ENCODE results near the gene DEF6.
"Not testable (repeated sequence)": the region's sequence is repeated elsewhere in the genome, so short reads cannot be mapped to it uniquely, and the experiment has no call there.

DEF6 gene

GRCh38 chr6:35300848-35301247, 3.2 kb downstream of the DEF6 start:
- no peak for TF ChIP-seq CTCF (IDR thresholded peaks at IDR 0.05)
- Mint-ChIP-seq H3K27me3 (ENCODE audit: low read depth, poor library complexity) (peaks cover 8% of the 10 kb centered on the region), H3K4me1 (peaks cover 38% of the 10 kb centered on the region), H3K9me3 (no peaks in the 10 kb centered on the region), H3K4me3 (no peak overlapping the region), H3K36me3 (ENCODE audit: low read depth) (no peaks in the 10 kb centered on the region), H3K27ac (no peak overlapping the region)
- no peak for DNase-seq

- H3K27ac Mint-ChIP-seq = peak overlapping the region; percentile 62
- peaks cover 9% of the 10 kb centered on the region for H3K27me3 Mint-ChIP-seq (ENCODE audit: low read depth, poor library complexity)
- H3K4me3 Mint-ChIP-seq = peak overlapping the region; percentile 35
- H3K4me1 Mint-ChIP-seq = peaks cover 33% of the 10 kb centered on the region
- no peaks in the 10 kb centered on the region for H3K36me3 Mint-ChIP-seq (ENCODE audit: low read depth)
- peak; percentile 46 for DNase-seq
- H3K9me3 Mint-ChIP-seq = no peaks in the 10 kb centered on the region
- TF ChIP-seq CTCF (IDR thresholded peaks at IDR 0.05) = no peak
Measured at GRCh38 chr6:35302604-35303241, 5.1 kb downstream of the DEF6 start.

- no peak for TF ChIP-seq CTCF (IDR thresholded peaks at IDR 0.05)
- peak overlapping the region; percentile 14 for H3K27ac Mint-ChIP-seq
- no peaks in the 10 kb centered on the region for H3K36me3 Mint-ChIP-seq (ENCODE audit: low read depth)
- DNase-seq = no peak
- peaks cover 16% of the 10 kb centered on the region for H3K27me3 Mint-ChIP-seq (ENCODE audit: low read depth, poor library complexity)
- H3K4me1 Mint-ChIP-seq = peaks cover 26% of the 10 kb centered on the region
- H3K4me3 Mint-ChIP-seq = no peak overlapping the region
- no peaks in the 10 kb centered on the region for H3K9me3 Mint-ChIP-seq
Measured at GRCh38 chr6:35304299-35304698, 6.7 kb downstream of the DEF6 start.

GRCh38 chr6:35305117-35305516, 7.5 kb downstream of the DEF6 start:
- Mint-ChIP-seq H3K27ac (no peak overlapping the region), H3K36me3 (ENCODE audit: low read depth) (no peaks in the 10 kb centered on the region), H3K27me3 (ENCODE audit: low read depth, poor library complexity) (peaks cover 12% of the 10 kb centered on the region), H3K4me3 (no peak overlapping the region), H3K9me3 (no peaks in the 10 kb centered on the region), H3K4me1 (peaks cover 21% of the 10 kb centered on the region)
- TF ChIP-seq CTCF (IDR thresholded peaks at IDR 0.05) = no peak
- no peak for DNase-seq

- H3K4me3 Mint-ChIP-seq; H3K36me3 Mint-ChIP-seq (ENCODE audit: low read depth); H3K9me3 Mint-ChIP-seq; DNase-seq; H3K27ac Mint-ChIP-seq: not testable (repeated sequence)
- peaks cover 12% of the 10 kb centered on the region for H3K27me3 Mint-ChIP-seq (ENCODE audit: low read depth, poor library complexity)
- peaks cover 21% of the 10 kb centered on the region for H3K4me1 Mint-ChIP-seq
Measured at GRCh38 chr6:35307138-35307537, 9.5 kb downstream of the DEF6 start.

GRCh38 chr6:35308543-35308942, 10.9 kb downstream of the DEF6 start:
- not testable (repeated sequence) for DNase-seq; H3K9me3 Mint-ChIP-seq; H3K36me3 Mint-ChIP-seq (ENCODE audit: low read depth); H3K4me1 Mint-ChIP-seq; H3K4me3 Mint-ChIP-seq; H3K27ac Mint-ChIP-seq
- peaks cover 16% of the 10 kb centered on the region for H3K27me3 Mint-ChIP-seq (ENCODE audit: low read depth, poor library complexity)

GRCh38 chr6:35309611-35310264, 12.1 kb downstream of the DEF6 start:
- Mint-ChIP-seq H3K27me3 (ENCODE audit: low read depth, poor library complexity) (peaks cover 25% of the 10 kb centered on the region), H3K27ac (no peak overlapping the region), H3K4me3 (no peak overlapping the region), H3K9me3 (no peaks in the 10 kb centered on the region), H3K4me1 (no peaks in the 10 kb centered on the region), H3K36me3 (ENCODE audit: low read depth) (no peaks in the 10 kb centered on the region)
- no peak for TF ChIP-seq CTCF (IDR thresholded peaks at IDR 0.05)
- DNase-seq = no peak
